OCI-LY7 (cell line): ENCODE results near the gene PLCL2. TPM values are rescaled to one million over a fixed set of nuclear protein-coding genes. Genes with fewer than 3 reads are reported as not detected.

ENCODE experiments used
- BruUV-seq: library from RNA; stranded (reverse); fragments of 400-500 nt; replicated peaks from 2 replicates; lab custom pipeline; 2021; lab: Mats Ljungman, UMichigan
- CTCF ChIA-PET: fragments of 300-600 bp; sonication (Branson Sonifier 250); formaldehyde crosslinking; loops from one replicate; lab custom pipeline; 2022; ENCODE audit warnings: antibody characterized with exemption; ENCODE audit not compliant: unreplicated experiment; lab: Charles Lee
- POLR2A ChIA-PET: fragments of 300-600 bp; sonication (Branson Sonifier 250); formaldehyde crosslinking; loops from one replicate; lab custom pipeline; 2022; ENCODE audit warnings: antibody characterized with exemption; lab: Charles Lee
- DNase-seq: peaks from one replicate; pipeline ENCODE4 v3.0.0-alpha.2; 2015; ENCODE audit warnings: low spot score
- H2AFZ ChIP-seq: fragments of 200-600 bp; sonication (generic), shearing (Covaris generic); 2 replicates; pipeline ENCODE4 v1.6.1; 2014; ENCODE audit warnings: mild to moderate bottlenecking, antibody characterized with exemption, low read length, moderate library complexity
- H3K27ac ChIP-seq: fragments of 200-600 bp; sonication (generic); 2 replicates; pipeline ENCODE4 v1.5.1; 2014; ENCODE audit warnings: mixed run types, low read depth, mild to moderate bottlenecking, moderate library complexity, low read length, inconsistent platforms; ENCODE audit not compliant: poor library complexity, severe bottlenecking
- H3K36me3 ChIP-seq: fragments of 200-600 bp; sonication (generic); 2 replicates; pipeline ENCODE4 v1.6.1; 2014; ENCODE audit warnings: mild to moderate bottlenecking, antibody characterized with exemption, low read length, moderate library complexity, mixed read lengths; ENCODE audit not compliant: insufficient read depth
- H3K4me1 ChIP-seq: fragments of 200-600 bp; sonication (generic); 2 replicates; pipeline ENCODE4 v1.5.1; 2014; ENCODE audit warnings: mild to moderate bottlenecking, low read length; ENCODE audit not compliant: insufficient read depth, poor library complexity, severe bottlenecking
- H3K4me2 ChIP-seq: fragments of 200-600 bp; sonication (generic); 2 replicates; pipeline ENCODE4 v1.6.1; 2014; ENCODE audit warnings: mild to moderate bottlenecking, low read length
- H3K4me3 ChIP-seq: fragments of 200-600 bp; sonication (generic); 2 replicates; pipeline ENCODE4 v1.5.1; 2014; ENCODE audit warnings: mild to moderate bottlenecking, low read depth, low read length; ENCODE audit not compliant: poor library complexity, severe bottlenecking
- H3K79me2 ChIP-seq: fragments of 200-600 bp; sonication (generic); 2 replicates; pipeline ENCODE4 v1.6.1; 2016; ENCODE audit warnings: low read depth, mild to moderate bottlenecking, low read length, moderate library complexity, mixed read lengths; ENCODE audit not compliant: insufficient read depth
- H3K9me2 ChIP-seq: fragments of 200-600 bp; sonication (generic); 2 replicates; pipeline ENCODE4 v1.6.1; 2016; ENCODE audit warnings: mild to moderate bottlenecking, low read length, mixed read lengths; ENCODE audit not compliant: insufficient read depth
- H3K9me3 ChIP-seq: fragments of 200-600 bp; sonication (generic); 2 replicates; pipeline ENCODE4 v1.6.1; 2014; ENCODE audit warnings: mild to moderate bottlenecking, mixed run types, low read length, mixed read lengths
- H4K20me1 ChIP-seq: fragments of 200-600 bp; sonication (generic); 2 replicates; pipeline ENCODE4 v1.6.1; 2014; ENCODE audit warnings: mild to moderate bottlenecking, antibody characterized with exemption, low read length, moderate library complexity, mixed read lengths; ENCODE audit not compliant: insufficient read depth
- EZH2phosphoT487 ChIP-seq: fragments of 200-600 bp; sonication (generic); IDR thresholded peaks from 2 replicates; pipeline ENCODE4 v1.6.1; 2018; ENCODE audit warnings: low read depth, borderline replicate concordance, mild to moderate bottlenecking, mixed run types, antibody characterized with exemption, low read length, moderate library complexity, mixed read lengths
- intact Hi-C: fragments of 100-400 bp; cut with micrococcal nuclease; formaldehyde crosslinking; loops from one replicate; pipeline ENCODE4 v1.10.0; 2022; ENCODE audit not compliant: unreplicated experiment
- total RNA-seq, 2 experiments: library from RNA; depleted of rRNA in 1 of 2; stranded (reverse); fragments of >200 nt in 1 of 2; shearing (Covaris generic) in 1 of 2; gene quantifications; 2 replicates each; pipeline ENCODE4 v1.2.3, GENCODE V29; 2014 to 2022
- TF ChIP-seq, protein P1 (sequence below): fragments of 200-600 bp; sonication (generic); conservative IDR thresholded peaks from 2 replicates; pipeline ENCODE4 v1.5.1; 2014; ENCODE audit warnings: mild to moderate bottlenecking, antibody characterized with exemption, low read length, moderate library complexity, mixed read lengths

PLCL2 gene
- total RNA-seq, 2 experiments from 2014 or later, result 34.1 to 41.6 TPM

DNA sequence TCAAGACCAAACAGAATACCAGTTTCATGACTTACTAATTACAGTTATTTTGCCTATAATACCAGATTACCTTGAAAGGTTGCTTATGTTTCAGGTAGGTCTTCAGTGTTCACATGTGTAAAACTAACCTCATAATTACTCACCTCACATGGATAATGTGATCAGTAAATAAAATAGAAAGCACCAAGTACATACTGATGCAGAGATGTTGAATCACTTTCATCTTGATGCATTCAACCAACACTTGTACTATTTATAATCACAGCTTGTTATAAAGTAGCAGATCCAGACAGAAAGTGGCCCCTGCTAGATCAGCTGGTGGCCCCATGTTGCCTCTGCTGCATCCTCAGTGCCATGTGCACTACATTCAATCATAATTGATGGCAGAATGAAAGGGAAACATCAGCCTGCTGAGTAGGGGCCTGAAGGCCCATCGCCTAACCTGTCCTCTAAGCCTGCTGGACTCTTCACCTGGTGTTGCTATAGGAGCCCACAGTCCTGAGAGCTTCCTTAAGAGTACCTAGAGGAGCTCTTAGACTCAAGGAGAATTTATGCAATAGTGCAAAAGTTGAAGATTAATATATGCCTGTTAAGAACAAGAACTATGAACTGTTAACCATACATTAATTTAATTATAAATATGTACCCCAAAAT lies 154.3 kb downstream of the PLCL2 start:
- POLR2A ChIA-PET, result interaction anchor here (1.2 kb wide), 1 partner anchor 151 kb away, joined by 3 read pairs; no protein-coding TSS in a partner anchor
- no peaks in the 10 kb centered on the region for H4K20me1 ChIP-seq
- no peak overlapping the region for H3K27ac ChIP-seq
- no peak overlapping the region for H2AFZ ChIP-seq
- TF ChIP-seq, protein P1, sequence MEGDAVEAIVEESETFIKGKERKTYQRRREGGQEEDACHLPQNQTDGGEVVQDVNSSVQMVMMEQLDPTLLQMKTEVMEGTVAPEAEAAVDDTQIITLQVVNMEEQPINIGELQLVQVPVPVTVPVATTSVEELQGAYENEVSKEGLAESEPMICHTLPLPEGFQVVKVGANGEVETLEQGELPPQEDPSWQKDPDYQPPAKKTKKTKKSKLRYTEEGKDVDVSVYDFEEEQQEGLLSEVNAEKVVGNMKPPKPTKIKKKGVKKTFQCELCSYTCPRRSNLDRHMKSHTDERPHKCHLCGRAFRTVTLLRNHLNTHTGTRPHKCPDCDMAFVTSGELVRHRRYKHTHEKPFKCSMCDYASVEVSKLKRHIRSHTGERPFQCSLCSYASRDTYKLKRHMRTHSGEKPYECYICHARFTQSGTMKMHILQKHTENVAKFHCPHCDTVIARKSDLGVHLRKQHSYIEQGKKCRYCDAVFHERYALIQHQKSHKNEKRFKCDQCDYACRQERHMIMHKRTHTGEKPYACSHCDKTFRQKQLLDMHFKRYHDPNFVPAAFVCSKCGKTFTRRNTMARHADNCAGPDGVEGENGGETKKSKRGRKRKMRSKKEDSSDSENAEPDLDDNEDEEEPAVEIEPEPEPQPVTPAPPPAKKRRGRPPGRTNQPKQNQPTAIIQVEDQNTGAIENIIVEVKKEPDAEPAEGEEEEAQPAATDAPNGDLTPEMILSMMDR, result no peak
- no peak for TF ChIP-seq EZH2phosphoT487
- H3K79me2 ChIP-seq, result no peaks in the 10 kb centered on the region
- H3K36me3 ChIP-seq, result 0 out of 2 replicates have a peak, but pooled peaks cover 5% of the 10 kb centered on the region
- H3K4me2 ChIP-seq, result no peak overlapping the region
- no peaks in the 10 kb centered on the region for H3K9me3 ChIP-seq
- no peaks in the 10 kb centered on the region for H3K4me1 ChIP-seq
- no peak for DNase-seq
- H3K4me3 ChIP-seq, result no peak overlapping the region
- intact Hi-C loops, result no loop called here
- CTCF ChIA-PET, result interaction anchor here (1.1 kb wide), 1 partner anchor 13 kb away, joined by 3 read pairs; no protein-coding TSS in a partner anchor
- H3K9me2 ChIP-seq, result no peaks in the 10 kb centered on the region
- no TSS peak for BruUV-seq

DNA sequence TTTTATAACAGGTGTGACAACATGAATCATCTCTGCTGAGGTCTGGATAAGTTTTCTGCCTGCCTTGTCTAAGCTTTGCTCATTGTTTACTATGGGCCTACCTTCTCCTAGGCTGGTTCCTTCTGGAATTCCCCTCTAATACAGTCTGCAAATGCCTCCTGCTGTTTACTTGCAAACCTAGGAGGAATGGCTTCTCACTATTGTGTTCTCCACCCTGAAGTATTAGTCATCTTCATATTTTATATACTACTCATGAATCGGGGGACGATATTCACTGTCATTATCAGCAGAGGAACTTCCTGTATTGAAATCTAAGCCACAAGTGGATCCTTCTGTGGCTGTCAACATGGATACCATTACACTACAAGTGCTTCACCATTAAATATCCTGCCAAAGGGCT lies 154.8 kb downstream of the PLCL2 start:
- no peak for DNase-seq
- Histone ChIP-seq H3K27ac (no peak overlapping the region), H4K20me1 (no peaks in the 10 kb centered on the region), H3K9me3 (no peaks in the 10 kb centered on the region), H3K9me2 (no peaks in the 10 kb centered on the region), H3K79me2 (no peaks in the 10 kb centered on the region), H2AFZ (no peak overlapping the region), H3K4me1 (no peaks in the 10 kb centered on the region), H3K4me3 (no peak overlapping the region), H3K4me2 (no peak overlapping the region), H3K36me3 (0 out of 2 replicates have a peak, but pooled peaks cover 7% of the 10 kb centered on the region)
- ChIA-PET POLR2A (interaction anchor here (1.0 to 1.3 kb wide), 5 partner anchors 14 to 251 kb away, joined by 3 to 5 read pairs (median 5); no protein-coding TSS in a partner anchor), CTCF (interaction anchor here (1.1 to 1.2 kb wide), 2 partner anchors 14 to 150 kb away, joined by 3 to 5 read pairs; no protein-coding TSS in a partner anchor)
- BruUV-seq, result no TSS peak
- intact Hi-C loops, result no loop called here
- TF ChIP-seq, protein P1, result no peak
- TF ChIP-seq EZH2phosphoT487, result no peak
